IMR-90 (cell line): Measurements from ENCODE around the gene ARMC10. TPM values are rescaled to one million over a fixed set of nuclear protein-coding genes. Genes with fewer than 3 reads are reported as not detected.

ENCODE experiments used
- ATAC-seq: fragments of 200-7000 bp; cut with Tn5 transposase; 2 replicates; pipeline ENCODE4 v1.9.1; 2020; ENCODE audit warnings: low read depth, mild to moderate bottlenecking, moderate library complexity
- BruUV-seq: library from RNA; stranded (reverse); fragments of 400-500 nt; replicated peaks from 2 replicates; lab custom pipeline; 2021; lab: Mats Ljungman, UMichigan
- CTCF ChIA-PET: fragments of 300-600 bp; formaldehyde crosslinking; extraction: SDS; loops from one replicate; lab custom pipeline; 2021; ENCODE audit warnings: antibody characterized with exemption; lab: Yijun Ruan, JAX
- POLR2A ChIA-PET: fragments of 300-600 bp; sonication (Branson Sonifier 250); formaldehyde crosslinking; loops from one replicate; lab custom pipeline; 2022; ENCODE audit warnings: antibody characterized with exemption; ENCODE audit not compliant: unreplicated experiment; lab: Charles Lee
- DNase-seq: peaks from one replicate; pipeline ENCODE4 v3.0.0; 2013
- H2AFZ ChIP-seq: replicated peaks from 2 replicates; pipeline ENCODE3; 2013; ENCODE audit warnings: low read length, mild to moderate bottlenecking; ENCODE audit not compliant: poor library complexity
- H2AK5ac ChIP-seq: 2 replicates; pipeline ENCODE4 v1.6.1; 2013; ENCODE audit warnings: low read depth, low read length, inconsistent platforms
- H2AK9ac ChIP-seq: replicated peaks from 2 replicates; pipeline ENCODE3; 2013; ENCODE audit warnings: mild to moderate bottlenecking, low read depth, low read length, moderate library complexity; ENCODE audit not compliant: poor library complexity
- H2BK120ac ChIP-seq: 2 replicates; pipeline ENCODE4 v1.6.1; 2013; ENCODE audit warnings: low read depth, low read length, inconsistent platforms
- H2BK15ac ChIP-seq: 3 replicates; pipeline ENCODE4 v1.6.1; 2013; ENCODE audit warnings: low read depth, low read length, inconsistent platforms
- H2BK20ac ChIP-seq: 2 replicates; pipeline ENCODE4 v1.6.1; 2013; ENCODE audit warnings: low read depth, mild to moderate bottlenecking, inconsistent platforms, low read length, moderate library complexity
- H2BK5ac ChIP-seq: 2 replicates; pipeline ENCODE4 v1.6.1; 2013; ENCODE audit warnings: mild to moderate bottlenecking, low read depth, low read length, inconsistent platforms; ENCODE audit not compliant: poor library complexity, severe bottlenecking
- H3K14ac ChIP-seq: replicated peaks from 2 replicates; pipeline ENCODE4 v1.6.1; 2013; ENCODE audit warnings: low read depth, low read length, inconsistent platforms
- H3K18ac ChIP-seq: 2 replicates; pipeline ENCODE4 v1.6.1; 2013; ENCODE audit warnings: low read depth, low read length, control low read depth
- H3K23ac ChIP-seq: 2 replicates; pipeline ENCODE4 v1.6.1; 2013; ENCODE audit warnings: low read depth, low read length, inconsistent platforms
- H3K27ac ChIP-seq: 2 replicates; pipeline ENCODE4 v1.5.1; 2013; ENCODE audit warnings: mild to moderate bottlenecking, control low read depth, low read length; ENCODE audit not compliant: insufficient read depth
- H3K27me3 ChIP-seq: 2 replicates; pipeline ENCODE4 v1.6.1; 2013; ENCODE audit warnings: low read length; ENCODE audit not compliant: control insufficient read depth, insufficient read depth
- H3K36me3 ChIP-seq: 2 replicates; pipeline ENCODE4 v1.6.1; 2013; ENCODE audit warnings: low read length, mixed read lengths; ENCODE audit not compliant: control insufficient read depth, insufficient read depth
- H3K4ac ChIP-seq: 2 replicates; pipeline ENCODE4 v1.6.1; 2013; ENCODE audit warnings: low read depth, low read length, inconsistent platforms
- H3K4me1 ChIP-seq: 2 replicates; pipeline ENCODE4 v1.6.1; 2013; ENCODE audit warnings: low read length, mixed read lengths; ENCODE audit not compliant: control insufficient read depth, insufficient read depth
- H3K4me2 ChIP-seq: 2 replicates; pipeline ENCODE4 v1.6.1; 2013; ENCODE audit warnings: low read depth, mild to moderate bottlenecking, control low read depth, low read length, moderate library complexity
- H3K4me3 ChIP-seq: 2 replicates; pipeline ENCODE4 v1.5.1; 2013; ENCODE audit warnings: low read depth, mild to moderate bottlenecking, control low read depth, low read length, moderate library complexity; ENCODE audit not compliant: insufficient read depth
- H3K56ac ChIP-seq: 2 replicates; pipeline ENCODE4 v1.6.1; 2013; ENCODE audit warnings: low read length, inconsistent platforms; ENCODE audit not compliant: insufficient read depth; ENCODE audit errors: extremely low read depth
- H3K79me1 ChIP-seq, 2 experiments: 2 replicates each; pipeline ENCODE4 v1.6.1; 2013; ENCODE audit warnings: low read length in 2 of 2, inconsistent platforms in 1 of 2, low read depth in 1 of 2
- H3K9ac ChIP-seq: 2 replicates; pipeline ENCODE4 v1.6.1; 2013; ENCODE audit warnings: low read depth, low read length, control low read depth
- H3K9me1 ChIP-seq: 2 replicates; pipeline ENCODE4 v1.6.1; 2013; ENCODE audit warnings: low read length, inconsistent platforms; ENCODE audit not compliant: insufficient read depth
- H3K9me3 ChIP-seq: 2 replicates; pipeline ENCODE4 v1.6.1; 2013; ENCODE audit warnings: low read length; ENCODE audit not compliant: control insufficient read depth, insufficient read depth
- H4K20me1 ChIP-seq: 2 replicates; pipeline ENCODE4 v1.6.1; 2013; ENCODE audit warnings: low read length, inconsistent platforms; ENCODE audit not compliant: insufficient read depth
- H4K5ac ChIP-seq: 2 replicates; pipeline ENCODE4 v1.6.1; 2013; ENCODE audit warnings: mild to moderate bottlenecking, low read depth, low read length, control low read depth
- H4K8ac ChIP-seq, 2 experiments: 2 replicates each; pipeline ENCODE4 v1.6.1; 2013; ENCODE audit warnings: low read depth in 2 of 2, low read length in 2 of 2, control low read depth in 1 of 2, inconsistent platforms in 1 of 2
- H4K91ac ChIP-seq: 2 replicates; pipeline ENCODE4 v1.6.1; 2013; ENCODE audit warnings: low read depth, low read length, inconsistent platforms; ENCODE audit not compliant: insufficient read depth
- BHLHE40 ChIP-seq: fragments of 150-350 bp; IDR thresholded peaks from 2 replicates; pipeline ENCODE4 v1.6.1; 2016; ENCODE audit warnings: mild to moderate bottlenecking, low read depth, low read length
- CHD1 ChIP-seq: IDR thresholded peaks from 2 replicates; pipeline ENCODE4 v1.6.1; 2012; ENCODE audit warnings: low read depth, low read length, improper control_type of control experiment
- ELK1 ChIP-seq: fragments of 150-350 bp; IDR thresholded peaks from 2 replicates; pipeline ENCODE4 v1.6.1; 2016; ENCODE audit warnings: low read depth, mild to moderate bottlenecking, low read length, moderate library complexity, borderline replicate concordance
- FOS ChIP-seq: fragments of 150-350 bp; IDR thresholded peaks from 2 replicates; pipeline ENCODE4 v1.6.1; 2016; ENCODE audit warnings: low read depth, low read length
- MAFK ChIP-seq: IDR thresholded peaks from 2 replicates; pipeline ENCODE4 v1.6.1; 2012; ENCODE audit warnings: low read depth, low read length, improper control_type of control experiment
- MAZ ChIP-seq: IDR thresholded peaks from 2 replicates; pipeline ENCODE4 v1.6.1; 2012; ENCODE audit warnings: low read depth, mild to moderate bottlenecking, low read length, improper control_type of control experiment, moderate library complexity, borderline replicate concordance
- MXI1 ChIP-seq: IDR thresholded peaks from 2 replicates; pipeline ENCODE4 v1.6.1; 2012; ENCODE audit warnings: low read depth, mild to moderate bottlenecking, low read length, moderate library complexity, borderline replicate concordance
- NFE2L2 ChIP-seq: fragments of 150-350 bp; IDR thresholded peaks from 2 replicates; pipeline ENCODE4 v1.6.1; 2016; ENCODE audit warnings: low read depth, mild to moderate bottlenecking, low read length
- RAD21 ChIP-seq: IDR thresholded peaks from 2 replicates; pipeline ENCODE4 v1.6.1; 2012; ENCODE audit warnings: low read length, improper control_type of control experiment
- RCOR1 ChIP-seq: IDR thresholded peaks from 2 replicates; pipeline ENCODE4 v1.6.1; 2012; ENCODE audit warnings: mild to moderate bottlenecking, low read length, improper control_type of control experiment; ENCODE audit not compliant: insufficient replicate concordance
- RFX5 ChIP-seq: IDR thresholded peaks from 2 replicates; pipeline ENCODE4 v1.8.0; 2012; ENCODE audit warnings: low read depth, mild to moderate bottlenecking, low read length, moderate library complexity
- SMC3 ChIP-seq: fragments of 150-350 bp; IDR thresholded peaks from 2 replicates; pipeline ENCODE4 v1.6.1; 2016; ENCODE audit warnings: low read depth, mild to moderate bottlenecking, antibody characterized with exemption, low read length, moderate library complexity
- WGBS, 2 experiments: methylation state at CpG; one replicate each; pipeline versions ENCODE4 v1.1.5 to v1.1.7; 2013; ENCODE audit warnings: missing lambda C conversion rate in 2 of 2; ENCODE audit not compliant: insufficient read length in 1 of 2; ENCODE audit errors: extremely low coverage in 2 of 2; 5-methylcytosine and 5-hydroxymethylcytosine counted together
- dilution Hi-C: fragments of 300-500 bp; cut with HindIII; formaldehyde crosslinking; loops from one replicate; pipeline ENCODE4 v1.14.3; 2018; ENCODE audit warnings: low sequenced_read_pairs; ENCODE audit not compliant: unreplicated experiment
- in situ Hi-C: fragments of 300-500 bp; cut with MboI; formaldehyde crosslinking; loops from 3 replicates; pipeline ENCODE4 v1.14.3; 2019; ENCODE audit warnings: low sequenced_read_pairs, inconsistent platforms, mixed read lengths
- intact Hi-C: fragments of 100-400 bp; cut with micrococcal nuclease; formaldehyde crosslinking; loops from 2 replicates; pipeline ENCODE4 v1.10.0; 2022
- polyA plus RNA-seq, 3 experiments: library from polyadenylated mRNA; depleted of rRNA; stranded (reverse); fragments of >200 nt; gene quantifications; 2 replicates each; pipeline ENCODE4 v1.2.3, GENCODE V29; 2012; ENCODE audit warnings: low replicate concordance in 1 of 3
- total RNA-seq: library from RNA; depleted of rRNA; stranded (reverse); fragments of >200 nt; gene quantifications from 2 replicates; pipeline ENCODE4 v1.2.3, GENCODE V29; 2012
- TF ChIP-seq, protein P1 (sequence below): fragments of 150-350 bp; IDR thresholded peaks from 2 replicates; pipeline ENCODE4 v1.6.1; 2017; ENCODE audit warnings: mild to moderate bottlenecking, antibody characterized with exemption, low read length, low read depth
- TF ChIP-seq, protein P2 (sequence below): conservative IDR thresholded peaks from 2 replicates; pipeline ENCODE4 v1.5.1; 2012; ENCODE audit warnings: mild to moderate bottlenecking, low read depth, low read length, improper control_type of control experiment

Gene ARMC10
- total and polyA plus RNA-seq, 2 of the 4 experiments (the other 2 are of a cell fraction), result 17.4 to 21.0 TPM

DNA sequence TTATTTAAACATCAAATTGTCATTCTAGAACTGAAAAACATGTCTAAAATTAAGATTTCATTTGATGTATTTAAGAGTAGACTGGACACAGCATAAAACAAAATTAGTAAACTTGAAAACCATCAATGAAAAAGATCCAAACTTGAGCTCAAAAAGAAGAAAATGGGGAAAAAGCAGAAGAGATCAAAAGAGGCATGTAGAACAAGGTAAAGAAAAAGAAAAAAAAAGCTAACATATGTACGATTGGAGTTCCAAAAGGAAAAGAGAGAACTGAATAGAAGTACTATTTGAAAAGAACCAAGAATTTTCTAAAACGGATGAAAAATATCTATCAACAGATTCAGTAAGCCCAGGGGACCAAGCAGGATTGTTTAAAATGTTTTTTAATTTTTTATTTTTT is 3.9 kb upstream of the ARMC10 start:
- H3K9me3 ChIP-seq, result no peaks in the 10 kb centered on the region
- H3K36me3 ChIP-seq, result no peaks in the 10 kb centered on the region
- TF ChIP-seq RAD21 (no peak), MAFK (no peak), NFE2L2 (no peak), BHLHE40 (no peak), FOS (no peak), MAZ (no peak), MXI1 (no peak), SMC3 (no peak), RFX5 (no peak), ELK1 (no peak), RCOR1 (no peak), CHD1 (no peak)
- TF ChIP-seq, protein P1, sequence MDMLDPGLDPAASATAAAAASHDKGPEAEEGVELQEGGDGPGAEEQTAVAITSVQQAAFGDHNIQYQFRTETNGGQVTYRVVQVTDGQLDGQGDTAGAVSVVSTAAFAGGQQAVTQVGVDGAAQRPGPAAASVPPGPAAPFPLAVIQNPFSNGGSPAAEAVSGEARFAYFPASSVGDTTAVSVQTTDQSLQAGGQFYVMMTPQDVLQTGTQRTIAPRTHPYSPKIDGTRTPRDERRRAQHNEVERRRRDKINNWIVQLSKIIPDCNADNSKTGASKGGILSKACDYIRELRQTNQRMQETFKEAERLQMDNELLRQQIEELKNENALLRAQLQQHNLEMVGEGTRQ, result no peak
- TF ChIP-seq, protein P2, sequence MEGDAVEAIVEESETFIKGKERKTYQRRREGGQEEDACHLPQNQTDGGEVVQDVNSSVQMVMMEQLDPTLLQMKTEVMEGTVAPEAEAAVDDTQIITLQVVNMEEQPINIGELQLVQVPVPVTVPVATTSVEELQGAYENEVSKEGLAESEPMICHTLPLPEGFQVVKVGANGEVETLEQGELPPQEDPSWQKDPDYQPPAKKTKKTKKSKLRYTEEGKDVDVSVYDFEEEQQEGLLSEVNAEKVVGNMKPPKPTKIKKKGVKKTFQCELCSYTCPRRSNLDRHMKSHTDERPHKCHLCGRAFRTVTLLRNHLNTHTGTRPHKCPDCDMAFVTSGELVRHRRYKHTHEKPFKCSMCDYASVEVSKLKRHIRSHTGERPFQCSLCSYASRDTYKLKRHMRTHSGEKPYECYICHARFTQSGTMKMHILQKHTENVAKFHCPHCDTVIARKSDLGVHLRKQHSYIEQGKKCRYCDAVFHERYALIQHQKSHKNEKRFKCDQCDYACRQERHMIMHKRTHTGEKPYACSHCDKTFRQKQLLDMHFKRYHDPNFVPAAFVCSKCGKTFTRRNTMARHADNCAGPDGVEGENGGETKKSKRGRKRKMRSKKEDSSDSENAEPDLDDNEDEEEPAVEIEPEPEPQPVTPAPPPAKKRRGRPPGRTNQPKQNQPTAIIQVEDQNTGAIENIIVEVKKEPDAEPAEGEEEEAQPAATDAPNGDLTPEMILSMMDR, result no peak
- no peaks in the 10 kb centered on the region for H4K20me1 ChIP-seq
- no peak overlapping the region for H2AFZ ChIP-seq
- H4K5ac ChIP-seq, result no peak overlapping the region
- H2BK120ac ChIP-seq, result no peak overlapping the region
- H3K4ac ChIP-seq, result no peak overlapping the region
- H3K14ac ChIP-seq, result no peak overlapping the region
- H3K23ac ChIP-seq, result no peak overlapping the region
- peaks cover 2% of the 10 kb centered on the region; the same call in 1 of the 2 replicates for H3K4me1 ChIP-seq
- no peak overlapping the region for H3K56ac ChIP-seq
- BruUV-seq, result no TSS peak
- POLR2A ChIA-PET, result no interaction called here
- no peak overlapping the region for H3K27ac ChIP-seq
- H2BK5ac ChIP-seq, result no peak overlapping the region
- CTCF ChIA-PET, result interaction anchor here (0.6 to 0.7 kb wide), 2 partner anchors 9 to 32 kb away, joined by 3 to 7 read pairs; no protein-coding TSS in a partner anchor
- peaks cover 5 to 13% of the 10 kb centered on the region in 2 experiments; a peak in 3 of 4 replicates for H3K79me1 ChIP-seq
- H4K8ac ChIP-seq, result no peak overlapping the region
- WGBS, 2 experiments, result no CpG with 5 or more reads among the region's 2 CpGs
- H3K9me1 ChIP-seq, result peaks cover 6% of the 10 kb centered on the region; the same call in 1 of the 2 replicates
- H2AK9ac ChIP-seq, result no peak overlapping the region
- H4K91ac ChIP-seq, result no peak overlapping the region
- intact Hi-C loops (no loop called here), in situ Hi-C loops (no loop called here), dilution Hi-C loops (no loop called here)
- no peak overlapping the region for H3K4me3 ChIP-seq
- no peak overlapping the region for H2AK5ac ChIP-seq
- no peak overlapping the region for H2BK15ac ChIP-seq
- ATAC-seq (no peak), DNase-seq (no peak)
- no peak overlapping the region for H3K18ac ChIP-seq
- no peak overlapping the region for H3K4me2 ChIP-seq
- H3K27me3 ChIP-seq, result no peaks in the 10 kb centered on the region
- no peak overlapping the region for H2BK20ac ChIP-seq
- no peak overlapping the region for H3K9ac ChIP-seq
